ENCODE measurements around the gene ZNF496. TPM values are rescaled to one million over a fixed set of nuclear protein-coding genes. Genes with fewer than 3 reads are reported as not detected.

ZNF496 gene
- total RNA-seq, 1 experiment from 2014 or later = 21.4 TPM

DNA sequence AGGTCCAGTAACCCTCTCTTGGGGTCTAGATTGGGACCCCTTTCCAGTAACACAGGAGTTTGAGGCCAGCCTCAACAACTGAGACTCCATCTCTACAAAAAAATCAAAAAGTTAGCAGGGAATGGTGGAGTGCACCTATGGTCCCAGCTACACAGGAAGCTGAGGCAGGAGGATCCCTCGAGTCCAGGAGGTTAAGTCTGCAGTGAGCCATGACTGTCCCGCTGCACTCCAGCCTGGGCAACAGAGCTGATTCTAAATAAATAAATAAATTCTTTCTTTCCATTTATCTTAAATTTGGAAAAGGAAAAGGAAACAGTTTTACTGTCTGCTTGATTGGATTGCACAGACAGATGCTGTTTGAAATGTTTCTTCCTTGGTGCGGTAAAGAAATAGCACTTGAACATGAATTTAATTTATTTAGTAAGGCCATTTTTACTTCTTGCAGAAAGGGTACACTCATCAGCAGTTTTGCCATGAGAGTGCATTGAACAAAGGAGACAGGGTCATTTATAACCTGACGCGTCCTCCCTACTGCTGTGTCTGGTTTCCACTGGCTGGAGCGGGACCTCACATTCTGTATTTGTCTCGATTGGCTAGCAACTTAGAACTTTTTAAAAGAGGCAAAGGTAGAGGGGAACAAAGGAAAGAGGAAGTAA lies 37.0 kb upstream of the ZNF496 start:
- H3K36me3 ChIP-seq (ENCODE audit: control insufficient read depth, insufficient read depth, low read length) = no peaks in the 10 kb centered on the region
- ATAC-seq = no peak
- no peaks in the 10 kb centered on the region for H3K9me3 ChIP-seq (ENCODE audit: control insufficient read depth, insufficient read depth, low read depth, low read length)
- no peak overlapping the region for H3K27ac ChIP-seq (ENCODE audit: low read length)
- POLR2A ChIA-PET = no interaction called here
- no peaks in the 10 kb centered on the region for H3K27me3 ChIP-seq (ENCODE audit: control insufficient read depth, insufficient read depth, low read length)
- in situ Hi-C loops (cut with HindIII; ENCODE audit: low pct_unique_long_range_greater_than_20kb, low sequenced_read_pairs) = no loop called here
- TF ChIP-seq POLR2AphosphoS5 (IDR thresholded peaks at IDR 0.05; ENCODE audit: low read depth, low read length) = no peak
- TF ChIP-seq, protein P1, sequence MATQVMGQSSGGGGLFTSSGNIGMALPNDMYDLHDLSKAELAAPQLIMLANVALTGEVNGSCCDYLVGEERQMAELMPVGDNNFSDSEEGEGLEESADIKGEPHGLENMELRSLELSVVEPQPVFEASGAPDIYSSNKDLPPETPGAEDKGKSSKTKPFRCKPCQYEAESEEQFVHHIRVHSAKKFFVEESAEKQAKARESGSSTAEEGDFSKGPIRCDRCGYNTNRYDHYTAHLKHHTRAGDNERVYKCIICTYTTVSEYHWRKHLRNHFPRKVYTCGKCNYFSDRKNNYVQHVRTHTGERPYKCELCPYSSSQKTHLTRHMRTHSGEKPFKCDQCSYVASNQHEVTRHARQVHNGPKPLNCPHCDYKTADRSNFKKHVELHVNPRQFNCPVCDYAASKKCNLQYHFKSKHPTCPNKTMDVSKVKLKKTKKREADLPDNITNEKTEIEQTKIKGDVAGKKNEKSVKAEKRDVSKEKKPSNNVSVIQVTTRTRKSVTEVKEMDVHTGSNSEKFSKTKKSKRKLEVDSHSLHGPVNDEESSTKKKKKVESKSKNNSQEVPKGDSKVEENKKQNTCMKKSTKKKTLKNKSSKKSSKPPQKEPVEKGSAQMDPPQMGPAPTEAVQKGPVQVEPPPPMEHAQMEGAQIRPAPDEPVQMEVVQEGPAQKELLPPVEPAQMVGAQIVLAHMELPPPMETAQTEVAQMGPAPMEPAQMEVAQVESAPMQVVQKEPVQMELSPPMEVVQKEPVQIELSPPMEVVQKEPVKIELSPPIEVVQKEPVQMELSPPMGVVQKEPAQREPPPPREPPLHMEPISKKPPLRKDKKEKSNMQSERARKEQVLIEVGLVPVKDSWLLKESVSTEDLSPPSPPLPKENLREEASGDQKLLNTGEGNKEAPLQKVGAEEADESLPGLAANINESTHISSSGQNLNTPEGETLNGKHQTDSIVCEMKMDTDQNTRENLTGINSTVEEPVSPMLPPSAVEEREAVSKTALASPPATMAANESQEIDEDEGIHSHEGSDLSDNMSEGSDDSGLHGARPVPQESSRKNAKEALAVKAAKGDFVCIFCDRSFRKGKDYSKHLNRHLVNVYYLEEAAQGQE (IDR thresholded peaks at IDR 0.05; ENCODE audit: insufficient read depth in 1 of 2, low read depth in 2 of 2, low read length in 1 of 2) = no peak
- TF ChIP-seq, protein P2, sequence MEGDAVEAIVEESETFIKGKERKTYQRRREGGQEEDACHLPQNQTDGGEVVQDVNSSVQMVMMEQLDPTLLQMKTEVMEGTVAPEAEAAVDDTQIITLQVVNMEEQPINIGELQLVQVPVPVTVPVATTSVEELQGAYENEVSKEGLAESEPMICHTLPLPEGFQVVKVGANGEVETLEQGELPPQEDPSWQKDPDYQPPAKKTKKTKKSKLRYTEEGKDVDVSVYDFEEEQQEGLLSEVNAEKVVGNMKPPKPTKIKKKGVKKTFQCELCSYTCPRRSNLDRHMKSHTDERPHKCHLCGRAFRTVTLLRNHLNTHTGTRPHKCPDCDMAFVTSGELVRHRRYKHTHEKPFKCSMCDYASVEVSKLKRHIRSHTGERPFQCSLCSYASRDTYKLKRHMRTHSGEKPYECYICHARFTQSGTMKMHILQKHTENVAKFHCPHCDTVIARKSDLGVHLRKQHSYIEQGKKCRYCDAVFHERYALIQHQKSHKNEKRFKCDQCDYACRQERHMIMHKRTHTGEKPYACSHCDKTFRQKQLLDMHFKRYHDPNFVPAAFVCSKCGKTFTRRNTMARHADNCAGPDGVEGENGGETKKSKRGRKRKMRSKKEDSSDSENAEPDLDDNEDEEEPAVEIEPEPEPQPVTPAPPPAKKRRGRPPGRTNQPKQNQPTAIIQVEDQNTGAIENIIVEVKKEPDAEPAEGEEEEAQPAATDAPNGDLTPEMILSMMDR (IDR thresholded peaks at IDR 0.05) = no peak
- CTCF ChIA-PET = no interaction called here
- DNase-seq (ENCODE audit: low read depth, low spot score) = no peak
- intact Hi-C loops (cut with micrococcal nuclease; ENCODE audit: unreplicated experiment) = no loop called here
- BruUV-seq (replicated peaks) = no TSS peak
- H3K4me3 ChIP-seq (ENCODE audit: low read depth in 2 of 2, low read length in 2 of 2) = no peak overlapping the region
- H3K4me1 ChIP-seq (ENCODE audit: control insufficient read depth, insufficient read depth, low read length) = no peaks in the 10 kb centered on the region

DNA sequence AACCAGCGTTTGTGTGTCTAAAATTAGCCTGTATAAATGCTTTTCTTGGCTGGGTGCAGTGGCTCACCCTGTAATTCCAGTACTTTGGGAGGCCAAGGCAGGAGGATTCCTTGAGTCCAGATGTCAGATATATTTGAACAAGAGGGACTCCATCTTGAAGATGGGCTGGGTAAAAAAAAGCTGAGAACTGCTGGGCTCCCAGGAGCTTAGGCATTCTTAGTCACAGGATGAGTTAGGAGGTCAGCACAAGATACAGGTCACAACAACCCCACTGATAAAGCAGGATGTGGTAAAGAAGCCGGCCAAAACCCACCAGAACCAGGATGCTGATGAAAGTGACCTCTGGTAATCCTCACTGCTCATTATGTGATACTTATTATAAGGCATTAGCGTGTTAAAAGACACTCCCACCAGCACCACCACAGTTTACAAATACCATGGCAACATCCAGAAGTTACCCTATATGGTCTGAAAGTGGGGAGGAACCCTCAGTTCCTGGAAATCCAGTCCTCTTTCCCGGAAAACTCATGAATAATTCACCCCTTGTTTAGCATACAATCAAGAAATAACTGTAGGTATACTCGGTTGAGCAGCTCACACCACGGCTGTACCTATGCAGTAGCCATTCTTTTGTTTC lies 36.2 kb upstream of the ZNF496 start:
- no TSS peak for BruUV-seq (replicated peaks)
- no peaks in the 10 kb centered on the region for H3K9me3 ChIP-seq (ENCODE audit: control insufficient read depth, insufficient read depth, low read depth, low read length)
- DNase-seq (ENCODE audit: low read depth, low spot score) (no peak), ATAC-seq (no peak)
- POLR2A ChIA-PET = no interaction called here
- H3K27ac ChIP-seq (ENCODE audit: low read length) = no peak overlapping the region
- H3K4me3 ChIP-seq (ENCODE audit: low read depth in 2 of 2, low read length in 2 of 2) = no peak overlapping the region
- H3K36me3 ChIP-seq (ENCODE audit: control insufficient read depth, insufficient read depth, low read length) = no peaks in the 10 kb centered on the region
- in situ Hi-C loops (cut with HindIII; ENCODE audit: low pct_unique_long_range_greater_than_20kb, low sequenced_read_pairs) (no loop called here), intact Hi-C loops (cut with micrococcal nuclease; ENCODE audit: unreplicated experiment) (no loop called here)
- H3K27me3 ChIP-seq (ENCODE audit: control insufficient read depth, insufficient read depth, low read length) = no peaks in the 10 kb centered on the region
- CTCF ChIA-PET = no interaction called here
- TF ChIP-seq TCF7L2 (IDR thresholded peaks at IDR 0.05; ENCODE audit: low read depth, low read length) (no peak), SIN3A (IDR thresholded peaks at IDR 0.05; ENCODE audit: borderline replicate concordance, insufficient read depth, low read depth, low read length) (no peak), POLR2AphosphoS5 (IDR thresholded peaks at IDR 0.05; ENCODE audit: low read depth, low read length) (no peak)
- TF ChIP-seq, protein P1 (IDR thresholded peaks at IDR 0.05; ENCODE audit: insufficient read depth in 1 of 2, low read depth in 2 of 2, low read length in 1 of 2) = no peak
- TF ChIP-seq, protein P2 (IDR thresholded peaks at IDR 0.05) = no peak
- no peaks in the 10 kb centered on the region for H3K4me1 ChIP-seq (ENCODE audit: control insufficient read depth, insufficient read depth, low read length)
